MM.1S (cell line): ENCODE results near the gene SREBF2.

Source experiments
- CTCF ChIP-seq: fragments of 300-600 bp; sonication (generic); IDR thresholded peaks from 2 replicates; pipeline ENCODE4 v1.5.1; 2016; ENCODE audit warnings: antibody characterized with exemption, low read length, mixed read lengths
- EZH2 ChIP-seq: fragments of 300-600 bp; sonication (generic); optimal IDR thresholded peaks from 2 replicates; pipeline ENCODE3; 2017; ENCODE audit warnings: low read depth, mild to moderate bottlenecking, antibody characterized with exemption, low read length, mixed read lengths
- EZH2phosphoT487 ChIP-seq: fragments of 300-600 bp; sonication (generic); IDR thresholded peaks from 2 replicates; pipeline ENCODE4 v1.6.1; 2018; ENCODE audit warnings: antibody characterized with exemption, low read length

- TF ChIP-seq CTCF: no peak
- TF ChIP-seq EZH2: no peak
- TF ChIP-seq EZH2phosphoT487: no peak
Observed at GRCh38 chr22:41929418-41929810, 96.5 kb downstream of the SREBF2 start.
